PC-3 (cell line): ENCODE results near the gene ARHGEF16. TPM values are rescaled to one million over a fixed set of nuclear protein-coding genes. Genes with fewer than 3 reads are reported as not detected.

Experiments
- ATAC-seq: fragments of 200-7000 bp; cut with Tn5 transposase; 2 replicates; pipeline ENCODE4 v1.9.1; 2020; ENCODE audit warnings: mild to moderate bottlenecking, moderate library complexity
- BruUV-seq: library from RNA; stranded (reverse); fragments of 400-500 nt; replicated peaks from 2 replicates; lab custom pipeline; 2021; lab: Mats Ljungman, UMichigan
- CTCF ChIA-PET: fragments of 300-600 bp; sonication (Branson Sonifier 250); formaldehyde crosslinking; loops from one replicate; lab custom pipeline; 2022; ENCODE audit warnings: antibody characterized with exemption; lab: Charles Lee
- POLR2A ChIA-PET: fragments of 300-600 bp; sonication (Branson Sonifier 250); formaldehyde crosslinking; loops from one replicate; lab custom pipeline; 2022; ENCODE audit warnings: antibody characterized with exemption; ENCODE audit not compliant: unreplicated experiment; lab: Charles Lee
- DNase-seq: peaks from one replicate; pipeline ENCODE4 v3.0.0-alpha.2; 2015
- H2AFZ ChIP-seq: fragments of 300-600 bp; sonication (generic); 2 replicates; pipeline ENCODE4 v1.6.0; 2016; ENCODE audit warnings: antibody characterized with exemption, low read length
- H3F3A ChIP-seq: fragments of 300-600 bp; sonication (generic); one replicate; pipeline ENCODE4 v1.6.0; 2017; ENCODE audit warnings: antibody characterized with exemption, low read length, control low read depth, mild to moderate bottlenecking; ENCODE audit not compliant: unreplicated experiment
- H3K27ac ChIP-seq: fragments of 300-600 bp; sonication (generic); 2 replicates; pipeline ENCODE4 v1.5.1; 2016; ENCODE audit warnings: mild to moderate bottlenecking, low read length
- H3K27me3 ChIP-seq: fragments of 300-600 bp; sonication (generic); 2 replicates; pipeline ENCODE4 v1.6.1; 2016; ENCODE audit warnings: low read length, mixed read lengths
- H3K36me3 ChIP-seq: fragments of 300-600 bp; sonication (generic); 2 replicates; pipeline ENCODE4 v1.6.1; 2016; ENCODE audit warnings: low read depth, mixed run types, low read length, mixed read lengths
- H3K4me1 ChIP-seq: fragments of 300-600 bp; sonication (generic); 2 replicates; pipeline ENCODE4 v1.5.1; 2016; ENCODE audit warnings: low read length; ENCODE audit not compliant: insufficient read depth
- H3K4me2 ChIP-seq: fragments of 300-600 bp; sonication (generic); 2 replicates; pipeline ENCODE4 v1.6.0; 2016; ENCODE audit warnings: low read length
- H3K4me3 ChIP-seq: fragments of 300-600 bp; sonication (generic); 2 replicates; pipeline ENCODE4 v1.5.1; 2016; ENCODE audit warnings: mild to moderate bottlenecking, low read length, mixed read lengths
- H3K79me2 ChIP-seq: fragments of 300-600 bp; sonication (generic); 2 replicates; pipeline ENCODE4 v1.6.1; 2017; ENCODE audit warnings: low read length, mixed read lengths
- H3K9ac ChIP-seq: fragments of 300-600 bp; sonication (generic); 2 replicates; pipeline ENCODE4 v1.6.0; 2016; ENCODE audit warnings: mild to moderate bottlenecking, low read length
- H3K9me2 ChIP-seq: fragments of 300-600 bp; sonication (generic); replicated peaks from 2 replicates; pipeline ENCODE4 v1.6.1; 2016; ENCODE audit warnings: mixed run types, low read length, mixed read lengths
- H3K9me3 ChIP-seq: fragments of 300-600 bp; sonication (generic); 2 replicates; pipeline ENCODE4 v1.6.1; 2016; ENCODE audit warnings: low read length, mixed read lengths
- H4K20me1 ChIP-seq: fragments of 300-600 bp; sonication (generic); 2 replicates; pipeline ENCODE4 v1.6.1; 2016; ENCODE audit warnings: low read length, mixed read lengths
- CTCF ChIP-seq: fragments of 300-600 bp; sonication (generic); conservative IDR thresholded peaks from 2 replicates; pipeline ENCODE4 v1.5.1; 2017; ENCODE audit warnings: antibody characterized with exemption, low read depth, mild to moderate bottlenecking, low read length
- EZH2 ChIP-seq: fragments of 300-600 bp; sonication (generic); IDR thresholded peaks from one replicate; pipeline ENCODE4 v1.6.1; 2017; ENCODE audit warnings: antibody characterized with exemption, mild to moderate bottlenecking, low read length; ENCODE audit not compliant: unreplicated experiment
- EZH2phosphoT487 ChIP-seq: fragments of 300-600 bp; sonication (generic); IDR thresholded peaks from 2 replicates; pipeline ENCODE4 v1.6.1; 2018; ENCODE audit warnings: mild to moderate bottlenecking, antibody characterized with exemption, low read length, borderline replicate concordance
- intact Hi-C: fragments of 100-400 bp; cut with micrococcal nuclease; formaldehyde crosslinking; loops from 2 replicates; pipeline ENCODE4 v1.9.0; 2023
- total RNA-seq: library from RNA; depleted of rRNA; stranded (reverse); fragments of >200 nt; gene quantifications from 2 replicates; pipeline ENCODE4 v1.2.3, GENCODE V29; 2014

The ARHGEF16 gene
- total RNA-seq, 1 experiment from 2014 or later: 54.3 TPM

- H3K79me2 ChIP-seq: no peaks in the 10 kb centered on the region
- no peak for TF ChIP-seq EZH2phosphoT487
- no peak for TF ChIP-seq CTCF
- no peak for TF ChIP-seq EZH2
- no peak overlapping the region for H3K4me3 ChIP-seq
- DNase-seq (no peak), ATAC-seq (no peak)
- POLR2A ChIA-PET: interaction anchor here (0.5 kb wide), 1 partner anchor 953 kb away, joined by 4 read pairs; no protein-coding TSS in a partner anchor
- no peaks in the 10 kb centered on the region for H4K20me1 ChIP-seq
- no peaks in the 10 kb centered on the region for H3K36me3 ChIP-seq
- no TSS peak for BruUV-seq
- no peaks in the 10 kb centered on the region for H3K9me2 ChIP-seq
- CTCF ChIA-PET: no interaction called here
- intact Hi-C loops: no loop called here
- no peak overlapping the region for H3K27ac ChIP-seq
- H2AFZ ChIP-seq: no peak overlapping the region
- peaks cover 12% of the 10 kb centered on the region for H3K4me1 ChIP-seq
- no peak overlapping the region for H3K9ac ChIP-seq
- no peaks in the 10 kb centered on the region for H3K9me3 ChIP-seq
- peaks cover 56% of the 10 kb centered on the region for H3K27me3 ChIP-seq
- no peaks in the 10 kb centered on the region for H3F3A ChIP-seq
- H3K4me2 ChIP-seq: no peak overlapping the region
These were observed 13.0 kb upstream of the ARHGEF16 start for GRCh38 chr1:3441410-3441847.

- DNase-seq (no peak), ATAC-seq (no peak)
- no peak for TF ChIP-seq EZH2phosphoT487
- TF ChIP-seq CTCF: no peak
- no peak for TF ChIP-seq EZH2
- no peak overlapping the region for H3K4me2 ChIP-seq
- no peaks in the 10 kb centered on the region for H4K20me1 ChIP-seq
- ChIA-PET POLR2A (interaction anchor here (0.5 kb wide), 1 partner anchor 953 kb away, joined by 4 read pairs; no protein-coding TSS in a partner anchor), CTCF (no interaction called here)
- H3K9ac ChIP-seq: no peak overlapping the region
- H3K27ac ChIP-seq: no peak overlapping the region
- no peaks in the 10 kb centered on the region for H3K79me2 ChIP-seq
- H3K4me3 ChIP-seq: no peak overlapping the region
- H3K9me2 ChIP-seq: no peaks in the 10 kb centered on the region
- H3K9me3 ChIP-seq: no peaks in the 10 kb centered on the region
- peaks cover 12% of the 10 kb centered on the region for H3K4me1 ChIP-seq
- no peaks in the 10 kb centered on the region for H3K36me3 ChIP-seq
- H3F3A ChIP-seq: no peaks in the 10 kb centered on the region
- no peak overlapping the region for H2AFZ ChIP-seq
- H3K27me3 ChIP-seq: peaks cover 52% of the 10 kb centered on the region
- no TSS peak for BruUV-seq
- intact Hi-C loops: no loop called here
These were observed 12.6 kb upstream of the ARHGEF16 start for GRCh38 chr1:3441880-3442279.

- H3K27me3 ChIP-seq: peaks cover 48% of the 10 kb centered on the region
These were observed 12.1 kb upstream of the ARHGEF16 start for GRCh38 chr1:3442331-3442730.

More at GRCh38 chr1:3442331-3442730, 12.1 kb upstream of the ARHGEF16 start:
- no peak for TF ChIP-seq CTCF
- TF ChIP-seq EZH2: no peak
- no peak for TF ChIP-seq EZH2phosphoT487
- Histone ChIP-seq H3K9ac (no peak overlapping the region), H3K9me3 (no peaks in the 10 kb centered on the region), H4K20me1 (no peaks in the 10 kb centered on the region), H3K79me2 (no peaks in the 10 kb centered on the region), H3K4me2 (no peak overlapping the region), H3K4me1 (peaks cover 12% of the 10 kb centered on the region), H2AFZ (no peak overlapping the region), H3K4me3 (no peak overlapping the region), H3K27ac (no peak overlapping the region), H3F3A (no peaks in the 10 kb centered on the region), H3K36me3 (no peaks in the 10 kb centered on the region), H3K9me2 (no peaks in the 10 kb centered on the region)
- DNase-seq (no peak), ATAC-seq (no peak)
- CTCF ChIA-PET: no interaction called here
- BruUV-seq: no TSS peak
- intact Hi-C loops: no loop called here
- POLR2A ChIA-PET: no interaction called here
